H1 (cell line): ENCODE data around the gene IREB2. TPM values are rescaled to one million over a fixed set of nuclear protein-coding genes. Genes with fewer than 3 reads are reported as not detected.

Experiments
- CTCF ChIA-PET: fragments of 300-600 bp; sonication (Branson Sonifier 250); formaldehyde crosslinking; loops from one replicate; lab custom pipeline; 2021; ENCODE audit not compliant: partially characterized antibody; lab: Charles Lee
- POLR2A ChIA-PET: fragments of 300-600 bp; sonication (Branson Sonifier 250); formaldehyde crosslinking; loops from one replicate; lab custom pipeline; 2021; ENCODE audit warnings: inconsistent platforms; ENCODE audit not compliant: partially characterized antibody; lab: Charles Lee
- DNase-seq, 2 experiments: peaks; one replicate each; pipeline versions ENCODE4 v3.0.0 to v3.0.0-alpha.2; 2010 to 2022; ENCODE audit warnings: low spot score in 2 of 2, low read depth in 1 of 2, mixed read lengths in 1 of 2
- FAIRE-seq: peaks from 2 replicates; lab custom pipeline; 2011; peaks lifted over from hg19 to GRCh38; lab: Jason Lieb, UNC
- H2AFZ ChIP-seq: 2 replicates; pipeline ENCODE4 v1.8.1; 2012; ENCODE audit warnings: low read length, inconsistent platforms
- H2AK5ac ChIP-seq: 2 replicates; pipeline ENCODE4 v1.6.1; 2013; ENCODE audit warnings: low read depth, low read length
- H2BK120ac ChIP-seq: replicated peaks from 2 replicates; pipeline ENCODE3; 2013; ENCODE audit warnings: low read depth, low read length, inconsistent platforms
- H2BK12ac ChIP-seq: 2 replicates; pipeline ENCODE4 v1.6.1; 2013; ENCODE audit warnings: low read depth, low read length
- H2BK15ac ChIP-seq: 2 replicates; pipeline ENCODE4 v1.6.1; 2013; ENCODE audit warnings: low read length
- H2BK20ac ChIP-seq: 2 replicates; pipeline ENCODE4 v1.6.1; 2013; ENCODE audit warnings: low read length
- H2BK5ac ChIP-seq: 2 replicates; pipeline ENCODE4 v1.6.1; 2013; ENCODE audit warnings: low read depth, low read length
- H3K14ac ChIP-seq: 2 replicates; pipeline ENCODE4 v1.6.1; 2013; ENCODE audit warnings: inconsistent platforms; ENCODE audit not compliant: insufficient read length
- H3K18ac ChIP-seq: 2 replicates; pipeline ENCODE4 v1.6.1; 2013; ENCODE audit warnings: low read length; ENCODE audit errors: extremely low read depth
- H3K23ac ChIP-seq: 2 replicates; pipeline ENCODE4 v1.6.1; 2013; ENCODE audit warnings: inconsistent platforms; ENCODE audit not compliant: insufficient read length
- H3K23me2 ChIP-seq: 2 replicates; pipeline ENCODE4 v1.6.1; 2013; ENCODE audit warnings: low read depth, low read length
- H3K27ac ChIP-seq: 2 replicates; pipeline ENCODE4 v1.6.1; 2011; ENCODE audit warnings: low read depth, low read length, inconsistent platforms
- H3K27me3 ChIP-seq, 4 experiments: replicated peaks in 1 of 4; 1 replicate in 1 of 4; 2 replicates in 3 of 4; pipeline versions ENCODE4 v1.6.1 to v1.8.1; 2011 to 2013; ENCODE audit warnings: low read length in 3 of 4, mild to moderate bottlenecking in 3 of 4, inconsistent platforms in 2 of 4, mixed read lengths in 2 of 4, moderate library complexity in 1 of 4; ENCODE audit not compliant: control insufficient read depth in 3 of 4, insufficient read depth in 3 of 4; ENCODE audit errors: extremely low read depth in 1 of 4
- H3K36me3 ChIP-seq, 4 experiments: 2 replicates each; pipeline versions ENCODE4 v1.6.1 to v1.8.1; 2011 to 2013; ENCODE audit warnings: mild to moderate bottlenecking in 4 of 4, low read length in 3 of 4, moderate library complexity in 2 of 4, control low read depth in 1 of 4, inconsistent platforms in 1 of 4; ENCODE audit not compliant: insufficient read depth in 4 of 4, control insufficient read depth in 2 of 4
- H3K4ac ChIP-seq: replicated peaks from 2 replicates; pipeline ENCODE3; 2013; ENCODE audit warnings: low read length, low read depth, mixed read lengths, inconsistent platforms; ENCODE audit not compliant: insufficient read length
- H3K4me1 ChIP-seq, 4 experiments: replicated peaks in 1 of 4; 1 replicate in 1 of 4; 2 replicates in 3 of 4; pipeline versions ENCODE4 v1.6.1 to v1.8.1; 2011 to 2013; ENCODE audit warnings: low read length in 3 of 4, inconsistent platforms in 2 of 4, mixed read lengths in 1 of 4; ENCODE audit not compliant: insufficient read depth in 4 of 4, control insufficient read depth in 3 of 4
- H3K4me2 ChIP-seq, 2 experiments: 2 replicates each; pipeline versions ENCODE4 v1.6.1 to v1.8.1; 2011 to 2013; ENCODE audit warnings: low read depth in 2 of 2, low read length in 2 of 2, control low read depth in 1 of 2, inconsistent platforms in 1 of 2, mild to moderate bottlenecking in 1 of 2; ENCODE audit not compliant: insufficient read depth in 1 of 2
- H3K4me3 ChIP-seq, 4 experiments: fragments of 200-600, 300-600 bp in 1 of 4; sonication (generic), shearing (Covaris generic), sonication (Bioruptor Twin) in 1 of 4; 2 replicates each; pipeline versions ENCODE4 v1.5.1 to v1.8.1; 2011 to 2016; ENCODE audit warnings: low read length in 4 of 4, low read depth in 3 of 4, control low read depth in 2 of 4, inconsistent platforms in 2 of 4, mild to moderate bottlenecking in 2 of 4, mixed read lengths in 1 of 4, moderate library complexity in 1 of 4; ENCODE audit not compliant: insufficient read depth in 2 of 4; ENCODE audit errors: extremely low read depth in 1 of 4
- H3K56ac ChIP-seq: replicated peaks from 2 replicates; pipeline ENCODE3; 2013; ENCODE audit warnings: low read depth, mild to moderate bottlenecking, mixed read lengths, low read length, inconsistent platforms; ENCODE audit not compliant: insufficient read length
- H3K79me1 ChIP-seq: 2 replicates; pipeline ENCODE4 v1.6.1; 2013; ENCODE audit warnings: low read depth, low read length, control low read depth
- H3K79me2 ChIP-seq, 2 experiments: 2 replicates each; pipeline versions ENCODE4 v1.6.1 to v1.8.1; 2012 to 2013; ENCODE audit warnings: low read length in 2 of 2, mild to moderate bottlenecking in 2 of 2, inconsistent platforms in 1 of 2; ENCODE audit not compliant: insufficient read depth in 2 of 2, control insufficient read depth in 1 of 2
- H3K9ac ChIP-seq, 4 experiments: replicated peaks in 1 of 4; 1 replicate in 1 of 4; 2 replicates in 3 of 4; pipeline versions ENCODE4 v1.6.1 to v1.8.1; 2011 to 2013; ENCODE audit warnings: low read depth in 3 of 4, low read length in 3 of 4, control low read depth in 2 of 4, mild to moderate bottlenecking in 2 of 4, moderate library complexity in 2 of 4, inconsistent platforms in 1 of 4; ENCODE audit errors: extremely low read depth in 1 of 4
- H3K9me3 ChIP-seq, 2 experiments: 2 replicates each; pipeline versions ENCODE4 v1.6.1 to v1.8.1; 2012 to 2013; ENCODE audit warnings: mild to moderate bottlenecking in 2 of 2, moderate library complexity in 2 of 2, control low read depth in 1 of 2, inconsistent platforms in 1 of 2, low read depth in 1 of 2, low read length in 1 of 2, mixed read lengths in 1 of 2; ENCODE audit not compliant: insufficient read depth in 2 of 2
- H4K20me1 ChIP-seq, 2 experiments: replicated peaks in 1 of 2; 2 replicates each; pipeline versions ENCODE3 to v1.8.1; 2011 to 2013; ENCODE audit warnings: inconsistent platforms in 2 of 2, low read length in 2 of 2, mild to moderate bottlenecking in 1 of 2; ENCODE audit not compliant: insufficient read depth in 2 of 2, control insufficient read depth in 1 of 2
- H4K5ac ChIP-seq: 2 replicates; pipeline ENCODE4 v1.6.1; 2013; ENCODE audit warnings: low read length, low read depth, mixed read lengths, inconsistent platforms; ENCODE audit not compliant: insufficient read length
- H4K8ac ChIP-seq: 2 replicates; pipeline ENCODE4 v1.8.0; 2013; ENCODE audit warnings: mild to moderate bottlenecking, moderate library complexity, low read length, inconsistent platforms; ENCODE audit not compliant: insufficient read depth; ENCODE audit errors: extremely low read depth
- H4K91ac ChIP-seq: replicated peaks from 2 replicates; pipeline ENCODE3; 2013; ENCODE audit warnings: low read length, mixed read lengths, inconsistent platforms; ENCODE audit not compliant: insufficient read length
- BRCA1 ChIP-seq: IDR thresholded peaks from 2 replicates; pipeline ENCODE4 v1.6.1; 2012; ENCODE audit warnings: low read depth, low read length, improper control_type of control experiment
- CHD1 ChIP-seq: IDR thresholded peaks from 2 replicates; pipeline ENCODE4 v1.6.1; 2012; ENCODE audit warnings: low read depth, low read length, improper control_type of control experiment
- EGR1 ChIP-seq: IDR thresholded peaks from 2 replicates; pipeline ENCODE4 v1.6.1; 2011; ENCODE audit warnings: low read depth, low read length, borderline replicate concordance
- NANOG ChIP-seq: IDR thresholded peaks from 2 replicates; pipeline ENCODE4 v1.6.1; 2011; ENCODE audit warnings: low read length, low read depth, mild to moderate bottlenecking, inconsistent platforms; ENCODE audit not compliant: insufficient read depth, poor library complexity, severe bottlenecking
- POLR2AphosphoS5 ChIP-seq: IDR thresholded peaks from 2 replicates; pipeline ENCODE4 v1.6.1; 2011; ENCODE audit warnings: low read depth, low read length
- SP4 ChIP-seq: IDR thresholded peaks from 2 replicates; pipeline ENCODE4 v1.6.1; 2012; ENCODE audit warnings: low read length, inconsistent platforms
- SRF ChIP-seq: IDR thresholded peaks from 2 replicates; pipeline ENCODE4 v1.6.1; 2011; ENCODE audit warnings: mild to moderate bottlenecking, low read depth, low read length, moderate library complexity
- WGBS, 2 experiments: shearing (Covaris generic) in 1 of 2; methylation state at CpG; one replicate each; pipeline versions ENCODE4 v1.1.6 to v1.1.7; 2013 to 2015; ENCODE audit warnings: low lambda C conversion rate in 2 of 2, mixed read lengths in 2 of 2, inconsistent platforms in 1 of 2, low coverage in 1 of 2, missing lambda C conversion rate in 1 of 2; ENCODE audit not compliant: insufficient replicate concordance in 2 of 2, insufficient coverage in 1 of 2, insufficient read length in 1 of 2; ENCODE audit errors: extremely low coverage in 1 of 2, missing lambda C conversion rate in 1 of 2; 5-methylcytosine and 5-hydroxymethylcytosine counted together
- polyA plus RNA-seq, 7 experiments: library from polyadenylated mRNA; depleted of rRNA in 3 of 7; stranded (reverse) in 5 of 7; unstranded in 2 of 7; fragments of >200 nt in 5 of 7; fragments of 200-250 nt in 2 of 7; gene quantifications; 1 replicate in 5 of 7; 2 replicates in 1 of 7; 4 replicates in 1 of 7; pipeline versions ENCODE4 v1.2.1 to v1.2.3, GENCODE V29; 2011 to 2013; ENCODE audit warnings: missing spikeins in 2 of 7, mixed read lengths in 2 of 7
- total RNA-seq: library from RNA; stranded (reverse); fragmentation: NEBNext Ultra II Directional; extraction: Animal tissue kit (Norgen Biotek cat#: 25700); gene quantifications from 2 replicates; pipeline ENCODE4 v1.2.1, GENCODE V29; 2021

Gene IREB2
- total and polyA plus RNA-seq, 2 of the 8 experiments (the other 6 are each of a cell fraction or from before 2014, with no cell fraction given): 21.0 to 103 TPM

DNA sequence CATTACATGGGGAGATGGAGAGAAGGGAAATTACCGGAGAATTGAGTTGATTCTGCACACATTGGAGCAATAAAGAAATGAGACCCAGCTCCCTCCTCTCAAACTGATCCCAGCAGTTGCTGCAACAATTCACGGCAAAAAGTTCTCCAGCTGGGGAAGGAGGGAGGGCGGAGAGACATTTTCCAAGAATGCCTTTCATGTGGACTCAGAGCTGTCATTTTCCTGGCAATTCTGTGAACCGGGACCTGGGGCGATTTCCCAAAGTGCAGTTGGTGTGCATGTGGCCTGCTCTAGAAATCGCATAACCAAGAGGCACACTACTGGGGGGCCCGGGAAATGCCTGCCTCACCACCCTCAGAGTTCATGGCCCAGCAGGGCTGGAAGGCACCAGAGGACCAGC is 48.7 kb upstream of the IREB2 start:
- Histone ChIP-seq H3K4me1 (peaks cover 0 to 24% (median 16%) of the 10 kb centered on the region in 4 experiments), H3K14ac (no peak overlapping the region), H3K79me2 (no peaks in the 10 kb centered on the region), H3K4ac (no peak overlapping the region), H3K36me3 (no peaks in the 10 kb centered on the region), H4K5ac (no peak overlapping the region), H3K4me2 (no peak overlapping the region), H3K23me2 (no peaks in the 10 kb centered on the region), H2BK5ac (peak overlapping the region; percentile 13; the same call in 1 of the 2 replicates), H2BK15ac (no peak overlapping the region), H2BK20ac (peak overlapping the region; percentile 41; the same call in 1 of the 2 replicates), H3K27ac (no peak overlapping the region), H3K56ac (no peak overlapping the region), H4K91ac (no peak overlapping the region), H3K9me3 (no peaks in the 10 kb centered on the region), H3K9ac (no peak overlapping the region), H2BK12ac (0 out of 2 replicates have a peak overlapping the region, but pooled peaks have one; percentile 72), H2AFZ (peak overlapping the region; percentile 21; the same call in 1 of the 2 replicates), H3K4me3 (no peak overlapping the region), H4K8ac (no peak overlapping the region), H3K18ac (peak overlapping the region; percentile 1; the same call in 1 of the 2 replicates), H2AK5ac (no peak overlapping the region), H4K20me1 (no peaks in the 10 kb centered on the region), H3K79me1 (no peaks in the 10 kb centered on the region), H3K27me3 (peaks cover 0 to 2% (median under 1%) of the 10 kb centered on the region in 4 experiments; a peak in 2 of 7 replicates), H2BK120ac (no peak overlapping the region), H3K23ac (no peak overlapping the region)
- POLR2A ChIA-PET: interaction anchor here (0.7 to 2.0 kb wide), 6 partner anchors 15 to 49 kb away, joined by 3 to 5 read pairs (median 4); partner anchors contain the start of gene CRABP1
- no peak for DNase-seq
- FAIRE-seq: no peak
- CTCF ChIA-PET: interaction anchor here (0.9 to 1.1 kb wide), 3 partner anchors 31 to 187 kb away, joined by 3 read pairs; no protein-coding TSS in a partner anchor
- WGBS, 2 experiments: 75% methylated on average over 7 of the region's 7 CpGs; no CpG with 5 or more reads in 1 of the 2 experiments
- TF ChIP-seq POLR2AphosphoS5 (no peak), NANOG (no peak), SRF (no peak), SP4 (no peak), CHD1 (no peak), BRCA1 (no peak), EGR1 (no peak)
